Upper lobe of left lung (tissue), 6 donors: ENCODE data around the gene PDCD6IP. TPM values are rescaled to one million over a fixed set of nuclear protein-coding genes. Genes with fewer than 3 reads are reported as not detected.

Experiments
- ATAC-seq, 2 donors: fragments of 200-7000 bp; cut with Tn5 transposase; one replicate each; pipeline ENCODE4 v1.9.1; 2022; ENCODE audit warnings: mild to moderate bottlenecking in 2 of 2, moderate library complexity in 2 of 2; ENCODE audit not compliant: low FRiP score in 2 of 2
- DNase-seq, 2 donors: peaks; one replicate each; pipeline ENCODE4 v3.0.0-alpha.2; 2019 to 2020
- H3K27ac ChIP-seq, 4 donors: fragments of 200-600 bp; sonication (generic); one replicate each; pipeline ENCODE4 v1.5.1; 2016 to 2019
- H3K27me3 ChIP-seq, 4 donors: fragments of 200-600 bp; sonication (generic); one replicate each; pipeline ENCODE4 v1.5.1; 2017 to 2019
- H3K36me3 ChIP-seq, 4 donors: fragments of 200-600 bp; sonication (generic); one replicate each; pipeline ENCODE4 v1.5.1; 2016 to 2019
- H3K4me1 ChIP-seq, 4 donors: fragments of 200-600 bp; sonication (generic); one replicate each; pipeline ENCODE4 v1.5.1; 2018 to 2019
- H3K4me3 ChIP-seq, 4 donors: fragments of 200-600 bp; sonication (generic); one replicate each; pipeline ENCODE4 v1.5.1; 2017 to 2019; ENCODE audit warnings: mild to moderate bottlenecking in 2 of 4, moderate library complexity in 1 of 4
- H3K9me3 ChIP-seq, 4 donors: fragments of 200-600 bp; sonication (generic); one replicate each; pipeline ENCODE4 v1.5.1; 2018 to 2019
- CTCF ChIP-seq, 6 experiments: fragments of 450-650 bp in 4 of 6; fragments of 200-600 bp in 2 of 6; sonication (generic) in 2 of 6; IDR thresholded peaks; one replicate each; pipeline ENCODE4 v1.5.1; 2016 to 2019; ENCODE audit warnings: antibody characterized with exemption in 6 of 6
- EP300 ChIP-seq, 4 donors: sonication (generic); formaldehyde crosslinking; IDR thresholded peaks; one replicate each; pipeline ENCODE4 v1.5.1; 2017; ENCODE audit warnings: antibody characterized with exemption in 4 of 4, control low read depth in 2 of 4
- POLR2A ChIP-seq, 4 donors: fragments of 450-650 bp; IDR thresholded peaks; one replicate each; pipeline ENCODE4 v1.5.1; 2016 to 2017; ENCODE audit warnings: antibody characterized with exemption in 4 of 4, mild to moderate bottlenecking in 2 of 4
- POLR2AphosphoS5 ChIP-seq, 2 donors: sonication (generic); formaldehyde crosslinking; IDR thresholded peaks; one replicate each; pipeline ENCODE4 v1.5.1; 2017; ENCODE audit warnings: antibody characterized with exemption in 2 of 2
- WGBS, 2 donors: methylation state at CpG; one replicate each; pipeline ENCODE4 v1.1.5; 2017 to 2018; 5-methylcytosine and 5-hydroxymethylcytosine counted together
- total RNA-seq, 6 donors: library from RNA; depleted of rRNA in 4 of 6; stranded (reverse); fragments of >200 nt in 4 of 6; gene quantifications; one replicate each; pipeline versions ENCODE4 v1.1.0 to v1.2.1, GENCODE V29; 2016 to 2021
- donor health status: DM: no; HTN: no; CAD: no; lungs with moderate emphysema.
- donor health status: DM: no; HTN: yes; CAD: no; lungs with severe emphysema.

PDCD6IP gene
- total RNA-seq, 6 donors from 2014 or later = 120 to 289 (median 259) TPM

- H3K36me3 ChIP-seq = no peaks in the 10 kb centered on the region
- H3K27me3 ChIP-seq = no peaks in the 10 kb centered on the region
- H3K4me1 ChIP-seq = peaks cover 0 to 10% (median 5%) of the 10 kb centered on the region in 4 donors
- WGBS, 2 donors = 28 to 43% methylated on average over 5 of the region's 5 CpGs
- no peak for DNase-seq
- TF ChIP-seq POLR2A (IDR thresholded peaks at IDR 0.05) = no peak
- no peak for TF ChIP-seq POLR2AphosphoS5 (IDR thresholded peaks at IDR 0.05)
- no peak for TF ChIP-seq CTCF (IDR thresholded peaks at IDR 0.05)
- no peak for TF ChIP-seq EP300 (IDR thresholded peaks at IDR 0.05)
- no peak overlapping the region for H3K27ac ChIP-seq
- ATAC-seq = no peak
- no peaks in the 10 kb centered on the region for H3K9me3 ChIP-seq
- H3K4me3 ChIP-seq = no peak overlapping the region
Measured at GRCh38 chr3:33884701-33885100, 86.3 kb downstream of the PDCD6IP start.

- DNase-seq (no peak), ATAC-seq (no peak)
- H3K9me3 ChIP-seq = no peaks in the 10 kb centered on the region
- 74 to 84% methylated on average over 6 of the region's 6 CpGs for WGBS, 2 donors
- no peak for TF ChIP-seq POLR2AphosphoS5 (IDR thresholded peaks at IDR 0.05)
- TF ChIP-seq CTCF (IDR thresholded peaks at IDR 0.05) = no peak
- TF ChIP-seq POLR2A (IDR thresholded peaks at IDR 0.05) = no peak
- TF ChIP-seq EP300 (IDR thresholded peaks at IDR 0.05) = no peak
- no peak overlapping the region for H3K4me3 ChIP-seq
- no peaks in the 10 kb centered on the region for H3K36me3 ChIP-seq
- H3K27me3 ChIP-seq = no peaks in the 10 kb centered on the region
- H3K4me1 ChIP-seq = peaks cover 0 to 10% (median 5%) of the 10 kb centered on the region in 4 donors
- no peak overlapping the region for H3K27ac ChIP-seq
Measured at GRCh38 chr3:33885496-33885895, 87.1 kb downstream of the PDCD6IP start.

- no peak for ATAC-seq
Measured at GRCh38 chr3:33886015-33886414, 87.6 kb downstream of the PDCD6IP start.

GRCh38 chr3:33887478-33887877 lies 89.0 kb downstream of the PDCD6IP start:
- Histone ChIP-seq H3K27ac (no peak overlapping the region), H3K4me1 (peaks cover 0 to 10% (median 5%) of the 10 kb centered on the region in 4 donors), H3K9me3 (no peaks in the 10 kb centered on the region), H3K4me3 (no peak overlapping the region), H3K36me3 (no peaks in the 10 kb centered on the region), H3K27me3 (no peaks in the 10 kb centered on the region)
- no peak for ATAC-seq
- TF ChIP-seq EP300 (IDR thresholded peaks at IDR 0.05) (no peak), CTCF (IDR thresholded peaks at IDR 0.05) (no peak), POLR2A (IDR thresholded peaks at IDR 0.05) (no peak), POLR2AphosphoS5 (IDR thresholded peaks at IDR 0.05) (no peak)
- DNase-seq = no peak
- WGBS, 2 donors = 68 to 69% methylated on average over 1 of the region's 1 CpG

More at GRCh38 chr3:33886015-33886414, 87.6 kb downstream of the PDCD6IP start:
- Histone ChIP-seq H3K36me3 (no peaks in the 10 kb centered on the region), H3K4me1 (peaks cover 0 to 10% (median 5%) of the 10 kb centered on the region in 4 donors), H3K9me3 (no peaks in the 10 kb centered on the region), H3K27me3 (no peaks in the 10 kb centered on the region), H3K4me3 (no peak overlapping the region), H3K27ac (no peak overlapping the region)
- 90 to 100% methylated on average over 2 of the region's 2 CpGs for WGBS, 2 donors
- no peak for TF ChIP-seq CTCF (IDR thresholded peaks at IDR 0.05)
- TF ChIP-seq POLR2AphosphoS5 (IDR thresholded peaks at IDR 0.05) = no peak
- TF ChIP-seq EP300 (IDR thresholded peaks at IDR 0.05) = no peak
- TF ChIP-seq POLR2A (IDR thresholded peaks at IDR 0.05) = no peak
- DNase-seq = no peak

GRCh38 chr3:33889394-33890039 lies 91.1 kb downstream of the PDCD6IP start:
- Histone ChIP-seq H3K36me3 (no peaks in the 10 kb centered on the region), H3K9me3 (no peaks in the 10 kb centered on the region), H3K27ac (no peak overlapping the region), H3K27me3 (no peaks in the 10 kb centered on the region), H3K4me1 (no peaks in the 10 kb centered on the region), H3K4me3 (no peak overlapping the region)
- ATAC-seq = no peak
- WGBS, 2 donors = 85 to 88% methylated on average over 3 of the region's 3 CpGs
- TF ChIP-seq EP300 (IDR thresholded peaks at IDR 0.05) (no peak), CTCF (IDR thresholded peaks at IDR 0.05) (no peak), POLR2A (IDR thresholded peaks at IDR 0.05) (no peak), POLR2AphosphoS5 (IDR thresholded peaks at IDR 0.05) (no peak)
- DNase-seq = no peak
